IMR-90 (cell line): Measurements from ENCODE around the gene A4GALT. TPM values are rescaled to one million over a fixed set of nuclear protein-coding genes. Genes with fewer than 3 reads are reported as not detected.

Experiments used
- ATAC-seq: fragments of 200-7000 bp; cut with Tn5 transposase; 2 replicates; pipeline ENCODE4 v1.9.1; 2020; ENCODE audit warnings: low read depth, mild to moderate bottlenecking, moderate library complexity
- BruUV-seq: library from RNA; stranded (reverse); fragments of 400-500 nt; replicated peaks from 2 replicates; lab custom pipeline; 2021; lab: Mats Ljungman, UMichigan
- CTCF ChIA-PET: fragments of 300-600 bp; formaldehyde crosslinking; extraction: SDS; loops from one replicate; lab custom pipeline; 2021; ENCODE audit warnings: antibody characterized with exemption; lab: Yijun Ruan, JAX
- POLR2A ChIA-PET: fragments of 300-600 bp; sonication (Branson Sonifier 250); formaldehyde crosslinking; loops from one replicate; lab custom pipeline; 2022; ENCODE audit warnings: antibody characterized with exemption; ENCODE audit not compliant: unreplicated experiment; lab: Charles Lee
- DNase-seq: peaks from one replicate; pipeline ENCODE4 v3.0.0; 2013
- H2AFZ ChIP-seq: replicated peaks from 2 replicates; pipeline ENCODE3; 2013; ENCODE audit warnings: low read length, mild to moderate bottlenecking; ENCODE audit not compliant: poor library complexity
- H2AK5ac ChIP-seq: 2 replicates; pipeline ENCODE4 v1.6.1; 2013; ENCODE audit warnings: low read depth, low read length, inconsistent platforms
- H2AK9ac ChIP-seq: replicated peaks from 2 replicates; pipeline ENCODE3; 2013; ENCODE audit warnings: mild to moderate bottlenecking, low read depth, low read length, moderate library complexity; ENCODE audit not compliant: poor library complexity
- H2BK120ac ChIP-seq: 2 replicates; pipeline ENCODE4 v1.6.1; 2013; ENCODE audit warnings: low read depth, low read length, inconsistent platforms
- H2BK15ac ChIP-seq: 3 replicates; pipeline ENCODE4 v1.6.1; 2013; ENCODE audit warnings: low read depth, low read length, inconsistent platforms
- H2BK20ac ChIP-seq: 2 replicates; pipeline ENCODE4 v1.6.1; 2013; ENCODE audit warnings: low read depth, mild to moderate bottlenecking, inconsistent platforms, low read length, moderate library complexity
- H2BK5ac ChIP-seq: 2 replicates; pipeline ENCODE4 v1.6.1; 2013; ENCODE audit warnings: mild to moderate bottlenecking, low read depth, low read length, inconsistent platforms; ENCODE audit not compliant: poor library complexity, severe bottlenecking
- H3K14ac ChIP-seq: replicated peaks from 2 replicates; pipeline ENCODE4 v1.6.1; 2013; ENCODE audit warnings: low read depth, low read length, inconsistent platforms
- H3K18ac ChIP-seq: 2 replicates; pipeline ENCODE4 v1.6.1; 2013; ENCODE audit warnings: low read depth, low read length, control low read depth
- H3K23ac ChIP-seq: 2 replicates; pipeline ENCODE4 v1.6.1; 2013; ENCODE audit warnings: low read depth, low read length, inconsistent platforms
- H3K27ac ChIP-seq: 2 replicates; pipeline ENCODE4 v1.5.1; 2013; ENCODE audit warnings: mild to moderate bottlenecking, control low read depth, low read length; ENCODE audit not compliant: insufficient read depth
- H3K27me3 ChIP-seq: 2 replicates; pipeline ENCODE4 v1.6.1; 2013; ENCODE audit warnings: low read length; ENCODE audit not compliant: control insufficient read depth, insufficient read depth
- H3K36me3 ChIP-seq: 2 replicates; pipeline ENCODE4 v1.6.1; 2013; ENCODE audit warnings: low read length, mixed read lengths; ENCODE audit not compliant: control insufficient read depth, insufficient read depth
- H3K4ac ChIP-seq: 2 replicates; pipeline ENCODE4 v1.6.1; 2013; ENCODE audit warnings: low read depth, low read length, inconsistent platforms
- H3K4me1 ChIP-seq: 2 replicates; pipeline ENCODE4 v1.6.1; 2013; ENCODE audit warnings: low read length, mixed read lengths; ENCODE audit not compliant: control insufficient read depth, insufficient read depth
- H3K4me2 ChIP-seq: 2 replicates; pipeline ENCODE4 v1.6.1; 2013; ENCODE audit warnings: low read depth, mild to moderate bottlenecking, control low read depth, low read length, moderate library complexity
- H3K4me3 ChIP-seq: 2 replicates; pipeline ENCODE4 v1.5.1; 2013; ENCODE audit warnings: low read depth, mild to moderate bottlenecking, control low read depth, low read length, moderate library complexity; ENCODE audit not compliant: insufficient read depth
- H3K56ac ChIP-seq: 2 replicates; pipeline ENCODE4 v1.6.1; 2013; ENCODE audit warnings: low read length, inconsistent platforms; ENCODE audit not compliant: insufficient read depth; ENCODE audit errors: extremely low read depth
- H3K79me1 ChIP-seq, 2 experiments: 2 replicates each; pipeline ENCODE4 v1.6.1; 2013; ENCODE audit warnings: low read length in 2 of 2, inconsistent platforms in 1 of 2, low read depth in 1 of 2
- H3K9ac ChIP-seq: 2 replicates; pipeline ENCODE4 v1.6.1; 2013; ENCODE audit warnings: low read depth, low read length, control low read depth
- H3K9me1 ChIP-seq: 2 replicates; pipeline ENCODE4 v1.6.1; 2013; ENCODE audit warnings: low read length, inconsistent platforms; ENCODE audit not compliant: insufficient read depth
- H3K9me3 ChIP-seq: 2 replicates; pipeline ENCODE4 v1.6.1; 2013; ENCODE audit warnings: low read length; ENCODE audit not compliant: control insufficient read depth, insufficient read depth
- H4K20me1 ChIP-seq: 2 replicates; pipeline ENCODE4 v1.6.1; 2013; ENCODE audit warnings: low read length, inconsistent platforms; ENCODE audit not compliant: insufficient read depth
- H4K5ac ChIP-seq: 2 replicates; pipeline ENCODE4 v1.6.1; 2013; ENCODE audit warnings: mild to moderate bottlenecking, low read depth, low read length, control low read depth
- H4K8ac ChIP-seq, 2 experiments: 2 replicates each; pipeline ENCODE4 v1.6.1; 2013; ENCODE audit warnings: low read depth in 2 of 2, low read length in 2 of 2, control low read depth in 1 of 2, inconsistent platforms in 1 of 2
- H4K91ac ChIP-seq: 2 replicates; pipeline ENCODE4 v1.6.1; 2013; ENCODE audit warnings: low read depth, low read length, inconsistent platforms; ENCODE audit not compliant: insufficient read depth
- FOS ChIP-seq: fragments of 150-350 bp; IDR thresholded peaks from 2 replicates; pipeline ENCODE4 v1.6.1; 2016; ENCODE audit warnings: low read depth, low read length
- POLR2A ChIP-seq: IDR thresholded peaks from 2 replicates; pipeline ENCODE4 v1.6.1; 2012; ENCODE audit warnings: mild to moderate bottlenecking, low read depth, low read length
- WGBS, 2 experiments: methylation state at CpG; one replicate each; pipeline versions ENCODE4 v1.1.5 to v1.1.7; 2013; ENCODE audit warnings: missing lambda C conversion rate in 2 of 2; ENCODE audit not compliant: insufficient read length in 1 of 2; ENCODE audit errors: extremely low coverage in 2 of 2; 5-methylcytosine and 5-hydroxymethylcytosine counted together
- dilution Hi-C: fragments of 300-500 bp; cut with HindIII; formaldehyde crosslinking; loops from one replicate; pipeline ENCODE4 v1.14.3; 2018; ENCODE audit warnings: low sequenced_read_pairs; ENCODE audit not compliant: unreplicated experiment
- in situ Hi-C: fragments of 300-500 bp; cut with MboI; formaldehyde crosslinking; loops from 3 replicates; pipeline ENCODE4 v1.14.3; 2019; ENCODE audit warnings: low sequenced_read_pairs, inconsistent platforms, mixed read lengths
- intact Hi-C: fragments of 100-400 bp; cut with micrococcal nuclease; formaldehyde crosslinking; loops from 2 replicates; pipeline ENCODE4 v1.10.0; 2022
- polyA plus RNA-seq, 3 experiments: library from polyadenylated mRNA; depleted of rRNA; stranded (reverse); fragments of >200 nt; gene quantifications; 2 replicates each; pipeline ENCODE4 v1.2.3, GENCODE V29; 2012; ENCODE audit warnings: low replicate concordance in 1 of 3
- total RNA-seq: library from RNA; depleted of rRNA; stranded (reverse); fragments of >200 nt; gene quantifications from 2 replicates; pipeline ENCODE4 v1.2.3, GENCODE V29; 2012

Gene A4GALT
- total and polyA plus RNA-seq, 2 of the 4 experiments (the other 2 are of a cell fraction), result 1.6 to 6.1 TPM

DNA sequence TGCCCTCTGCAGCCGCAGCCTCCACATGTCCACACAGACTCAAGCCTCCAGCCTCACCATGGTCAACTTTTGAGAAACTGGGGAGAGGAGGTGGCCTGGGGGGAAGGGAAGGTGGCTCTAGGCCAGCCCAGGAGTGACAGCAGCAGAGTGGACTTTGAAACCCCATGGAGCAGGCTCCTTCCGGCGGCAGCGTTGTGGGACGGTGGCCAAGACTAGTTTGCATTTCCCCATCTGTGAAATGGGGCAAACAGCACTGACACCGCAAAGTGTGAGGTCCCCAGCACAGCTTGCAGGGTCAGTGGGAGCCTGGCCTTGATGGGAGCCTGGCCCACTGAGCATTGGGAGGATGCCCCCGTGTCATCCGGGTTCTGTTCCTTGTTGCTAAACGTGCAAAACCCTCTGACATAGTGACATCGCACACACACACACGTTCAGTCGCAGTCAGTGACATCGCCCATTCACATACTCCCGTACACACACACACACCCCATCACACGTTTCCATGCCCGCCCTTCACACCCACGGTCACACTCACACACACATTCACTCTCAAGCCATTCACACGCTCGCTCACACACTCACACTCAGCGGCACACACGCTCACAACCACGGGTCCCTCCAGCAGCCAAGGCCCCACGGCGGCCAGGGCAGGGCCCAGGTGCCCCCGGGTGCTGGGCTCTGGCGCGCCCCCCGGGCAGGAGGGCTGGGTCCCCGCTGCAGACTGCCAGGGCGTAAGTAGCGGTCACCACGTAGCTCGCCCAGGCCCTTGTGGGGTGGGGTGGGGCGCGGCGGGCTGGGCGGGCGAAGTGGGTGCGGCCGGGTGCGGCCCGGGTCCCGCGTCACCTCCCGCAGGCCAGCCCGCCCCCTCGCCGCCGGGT, 72.1 kb downstream of the A4GALT start:
- no peak for DNase-seq

More for the DNA sequence above, 72.1 kb downstream of the A4GALT start:
- Histone ChIP-seq H3K4me3 (peak overlapping the region; percentile 85), H4K8ac (peak overlapping the region; percentile 35 to 82; a peak in 3 of 4 replicates), H3K18ac (peak overlapping the region; percentile 53), H3K14ac (peak overlapping the region; percentile 100), H3K4me1 (peaks cover 42% of the 10 kb centered on the region), H3K4ac (peak overlapping the region; percentile 99), H3K27me3 (no peaks in the 10 kb centered on the region), H3K9me3 (no peaks in the 10 kb centered on the region), H2BK120ac (peak overlapping the region; percentile 80), H2BK5ac (peak overlapping the region; percentile 90), H3K27ac (peak overlapping the region; percentile 69), H2BK20ac (no peak overlapping the region; the same call in 1 of the 2 replicates), H3K23ac (peak overlapping the region; percentile 99), H3K36me3 (no peaks in the 10 kb centered on the region), H2AK5ac (peak overlapping the region; percentile 100), H2BK15ac (peak overlapping the region; percentile 35; the same call in 1 of the 3 replicates), H4K91ac (peak overlapping the region; percentile 93), H3K9me1 (peaks cover 26% of the 10 kb centered on the region), H2AK9ac (peak overlapping the region; percentile 100), H3K79me1 (peaks cover 4 to 58% of the 10 kb centered on the region in 2 experiments; a peak in 2 of 4 replicates), H2AFZ (peak overlapping the region; percentile 80), H3K4me2 (peak overlapping the region; percentile 95), H4K20me1 (peaks cover 50% of the 10 kb centered on the region), H4K5ac (peak overlapping the region; percentile 57), H3K56ac (peak overlapping the region; percentile 82), H3K9ac (peak overlapping the region; percentile 98)
- WGBS, 2 experiments, result 2% methylated on average over 31 of the region's 49 CpGs; no CpG with 5 or more reads in 1 of the 2 experiments
- TSS peak; percentile 27 for BruUV-seq
- dilution Hi-C loops (no loop called here), in situ Hi-C loops (no loop called here), intact Hi-C loops (no loop called here)
- ATAC-seq, result peak; percentile 67
- TF ChIP-seq FOS (no peak), POLR2A (peak; percentile 25; the same call in 1 of the 2 replicates)
- ChIA-PET CTCF (interaction anchor here (0.7 to 0.8 kb wide), 2 partner anchors 13 to 27 kb away, joined by 3 read pairs; no protein-coding TSS in a partner anchor), POLR2A (interaction anchor here (0.6 to 0.8 kb wide), 2 partner anchors 34 to 383 kb away, joined by 3 to 5 read pairs; partner anchors contain the start of gene POLDIP3)
